Nephron progenitor cell (in vitro differentiated cells): ENCODE measurements around the gene USP48.

Experiments
- DNase-seq: peaks from one replicate; pipeline ENCODE4 v3.0.0; 2021
- H3K27ac Mint-ChIP-seq: 2 replicates; pipeline ENCODE4 v1.8.0; 2021; ENCODE audit warnings: mild to moderate bottlenecking, moderate library complexity, mixed read lengths
- H3K27me3 Mint-ChIP-seq: 2 replicates; pipeline ENCODE4 v1.8.0; 2021; ENCODE audit warnings: mild to moderate bottlenecking, low read depth, mixed read lengths; ENCODE audit not compliant: poor library complexity
- H3K36me3 Mint-ChIP-seq: 2 replicates; pipeline ENCODE4 v1.8.0; 2021; ENCODE audit warnings: low read depth, mixed read lengths
- H3K4me1 Mint-ChIP-seq: 2 replicates; pipeline ENCODE4 v1.8.0; 2021; ENCODE audit warnings: mixed read lengths
- H3K4me3 Mint-ChIP-seq: 2 replicates; pipeline ENCODE4 v1.8.0; 2021; ENCODE audit warnings: mild to moderate bottlenecking, moderate library complexity, mixed read lengths
- H3K9me3 Mint-ChIP-seq: 2 replicates; pipeline ENCODE4 v1.8.0; 2021; ENCODE audit warnings: mild to moderate bottlenecking, moderate library complexity, mixed read lengths
- CTCF ChIP-seq: fragments of 200-600 bp; sonication (generic); IDR thresholded peaks from 2 replicates; pipeline ENCODE4 v1.5.0; 2021; ENCODE audit warnings: antibody characterized with exemption

Gene USP48

DNA sequence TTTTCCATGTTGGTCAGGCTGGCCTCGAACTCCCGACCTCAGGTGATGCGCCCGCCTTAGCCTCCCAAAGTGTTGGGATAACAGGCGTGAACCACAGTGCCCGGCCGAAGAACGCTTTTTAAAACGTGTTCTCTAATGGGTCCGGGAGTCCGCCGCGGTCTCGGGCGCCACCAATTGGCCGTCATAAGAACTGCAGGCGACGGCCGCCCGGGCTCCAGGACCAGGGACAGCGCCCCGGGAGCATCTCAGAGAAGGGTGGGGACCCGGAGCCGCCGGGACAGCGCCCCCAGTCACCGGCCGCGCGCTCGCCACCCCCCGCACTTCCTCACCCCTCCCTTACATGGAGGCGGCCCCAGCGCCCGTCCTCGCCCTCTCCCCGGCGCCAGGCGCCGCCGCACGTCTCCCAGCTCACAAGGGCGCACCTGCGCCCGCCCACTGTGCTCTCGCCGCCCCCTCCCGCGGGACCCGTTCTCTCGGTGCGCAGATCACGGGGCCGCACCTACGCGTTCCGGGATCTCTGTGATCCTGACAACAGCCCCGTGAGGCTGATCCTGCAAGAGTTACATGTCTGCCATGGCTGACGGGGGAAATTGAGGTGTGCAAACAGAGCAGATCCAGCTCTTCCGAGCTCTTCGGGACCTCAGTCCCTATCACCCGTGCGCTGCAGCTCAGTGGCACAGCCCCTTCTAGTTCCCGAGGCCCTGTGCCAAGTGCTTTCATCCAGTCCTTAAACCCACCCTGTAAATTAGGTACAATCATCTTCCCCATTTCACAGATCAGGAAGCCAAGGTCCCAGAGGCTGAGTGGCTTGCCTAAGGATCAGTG lies 123.6 kb downstream of the USP48 start:
- TF ChIP-seq CTCF = peak; percentile 97

GRCh38 chr1:21657456-21658190 lies 125.3 kb downstream of the USP48 start:
- Mint-ChIP-seq H3K36me3 (no peaks in the 10 kb centered on the region), H3K27ac (no peak overlapping the region), H3K4me3 (no peak overlapping the region), H3K4me1 (no peaks in the 10 kb centered on the region), H3K9me3 (no peaks in the 10 kb centered on the region), H3K27me3 (peaks cover 71% of the 10 kb centered on the region)
- no peak for DNase-seq
- TF ChIP-seq CTCF = no peak

More for the DNA sequence above, 123.6 kb downstream of the USP48 start:
- H3K9me3 Mint-ChIP-seq = no peaks in the 10 kb centered on the region
- H3K4me1 Mint-ChIP-seq = no peaks in the 10 kb centered on the region
- H3K27me3 Mint-ChIP-seq = peaks cover 73% of the 10 kb centered on the region
- H3K27ac Mint-ChIP-seq = no peak overlapping the region
- H3K4me3 Mint-ChIP-seq = peak overlapping the region; percentile 61
- H3K36me3 Mint-ChIP-seq = no peaks in the 10 kb centered on the region
- peak; percentile 90 for DNase-seq

GRCh38 chr1:21655748-21656147 lies 127.2 kb downstream of the USP48 start:
- Mint-ChIP-seq H3K27me3 (peaks cover 70% of the 10 kb centered on the region), H3K4me1 (peaks cover 9% of the 10 kb centered on the region), H3K36me3 (no peaks in the 10 kb centered on the region), H3K27ac (no peak overlapping the region), H3K9me3 (no peaks in the 10 kb centered on the region), H3K4me3 (no peak overlapping the region)
- TF ChIP-seq CTCF = no peak
- no peak for DNase-seq

- peaks cover 70% of the 10 kb centered on the region for H3K27me3 Mint-ChIP-seq
- no peaks in the 10 kb centered on the region for H3K9me3 Mint-ChIP-seq
- no peak overlapping the region for H3K27ac Mint-ChIP-seq
- H3K4me3 Mint-ChIP-seq = no peak overlapping the region
- TF ChIP-seq CTCF = no peak
- peaks cover 11% of the 10 kb centered on the region for H3K4me1 Mint-ChIP-seq
- no peaks in the 10 kb centered on the region for H3K36me3 Mint-ChIP-seq
- no peak for DNase-seq
Observed at GRCh38 chr1:21655259-21655658, 127.7 kb downstream of the USP48 start.

GRCh38 chr1:21654209-21654608 lies 128.7 kb downstream of the USP48 start:
- no peak for TF ChIP-seq CTCF
- Mint-ChIP-seq H3K4me1 (peaks cover 11% of the 10 kb centered on the region), H3K36me3 (no peaks in the 10 kb centered on the region), H3K9me3 (no peaks in the 10 kb centered on the region), H3K27ac (no peak overlapping the region), H3K4me3 (no peak overlapping the region), H3K27me3 (peaks cover 71% of the 10 kb centered on the region)
- DNase-seq = no peak
